A673 (cell line): Measurements from ENCODE around the gene IL19. TPM values are rescaled to one million over a fixed set of nuclear protein-coding genes. Genes with fewer than 3 reads are reported as not detected.

Experiments
- BruUV-seq: library from RNA; stranded (reverse); fragments of 400-500 nt; replicated peaks from 2 replicates; lab custom pipeline; 2021; lab: Mats Ljungman, UMichigan
- CTCF ChIA-PET: fragments of 300-600 bp; sonication (Branson Sonifier 250); formaldehyde crosslinking; loops from one replicate; lab custom pipeline; 2022; ENCODE audit warnings: antibody characterized with exemption; lab: Charles Lee
- POLR2A ChIA-PET: fragments of 300-600 bp; sonication (Branson Sonifier 250); formaldehyde crosslinking; loops from one replicate; lab custom pipeline; 2022; ENCODE audit warnings: antibody characterized with exemption; ENCODE audit not compliant: low non-redundant PET; lab: Charles Lee
- DNase-seq: peaks from one replicate; pipeline ENCODE4 v3.0.0-alpha.2; 2015; ENCODE audit warnings: low spot score
- H3K27ac ChIP-seq: fragments of 200-600 bp; sonication (generic); 2 replicates; pipeline ENCODE4 v1.5.1; 2016; ENCODE audit warnings: mixed run types, low read depth, mild to moderate bottlenecking, mixed read lengths, antibody characterized with exemption, low read length; ENCODE audit not compliant: poor library complexity, severe bottlenecking
- H3K27me3 ChIP-seq: fragments of 200-600 bp; sonication (generic); replicated peaks from 2 replicates; pipeline ENCODE4 v1.6.1; 2017; ENCODE audit warnings: mixed run types, low read depth, mild to moderate bottlenecking, mixed read lengths, antibody characterized with exemption, low read length; ENCODE audit not compliant: insufficient read depth, poor library complexity
- H3K36me3 ChIP-seq: fragments of 200-600 bp; sonication (generic); 2 replicates; pipeline ENCODE4 v1.6.1; 2016; ENCODE audit warnings: mixed run types, mild to moderate bottlenecking, mixed read lengths, antibody characterized with exemption, low read length; ENCODE audit not compliant: insufficient read depth, poor library complexity, severe bottlenecking
- H3K4me1 ChIP-seq: fragments of 200-600 bp; sonication (generic); 2 replicates; pipeline ENCODE4 v1.6.1; 2017; ENCODE audit warnings: mixed run types, mild to moderate bottlenecking, mixed read lengths, antibody characterized with exemption, low read length; ENCODE audit not compliant: insufficient read depth, poor library complexity, severe bottlenecking
- H3K4me3 ChIP-seq: fragments of 200-600 bp; sonication (generic); 2 replicates; pipeline ENCODE4 v1.5.1; 2016; ENCODE audit warnings: low read depth, mixed run types, mild to moderate bottlenecking, mixed read lengths, low read length; ENCODE audit not compliant: poor library complexity, severe bottlenecking
- H3K9me3 ChIP-seq: fragments of 200-600 bp; sonication (generic); 2 replicates; pipeline ENCODE4 v1.6.1; 2016; ENCODE audit warnings: mixed run types, low read depth, mild to moderate bottlenecking, mixed read lengths, antibody characterized with exemption, low read length; ENCODE audit not compliant: poor library complexity, severe bottlenecking
- CTCF ChIP-seq: fragments of 300-800, 200-600 bp; sonication (generic); conservative IDR thresholded peaks from 2 replicates; pipeline ENCODE4 v1.5.1; 2017; ENCODE audit warnings: low read depth, mild to moderate bottlenecking, antibody characterized with exemption, low read length, moderate library complexity, mixed read lengths
- EZH2 ChIP-seq: fragments of 200-600 bp; sonication (generic); IDR thresholded peaks from 2 replicates; pipeline ENCODE4 v1.6.1; 2017; ENCODE audit warnings: borderline replicate concordance, low read depth, mild to moderate bottlenecking, mixed read lengths, antibody characterized with exemption, low read length; ENCODE audit not compliant: poor library complexity, severe bottlenecking
- intact Hi-C: fragments of 100-400 bp; cut with micrococcal nuclease; formaldehyde crosslinking; loops from one replicate; pipeline ENCODE4 v1.10.0; 2022; ENCODE audit not compliant: unreplicated experiment
- total RNA-seq: library from RNA; stranded (reverse); gene quantifications from 2 replicates; pipeline ENCODE4 v1.2.3, GENCODE V29; 2021

IL19 gene
- total RNA-seq, 1 experiment from 2014 or later: not detected

- Histone ChIP-seq H3K4me1 (no peaks in the 10 kb centered on the region), H3K4me3 (no peak overlapping the region), H3K27ac (no peak overlapping the region), H3K36me3 (no peaks in the 10 kb centered on the region), H3K27me3 (peaks cover 36% of the 10 kb centered on the region), H3K9me3 (peaks cover 10% of the 10 kb centered on the region)
- intact Hi-C loops: no loop called here
- ChIA-PET CTCF (no interaction called here), POLR2A (no interaction called here)
- TF ChIP-seq EZH2: no peak
- TF ChIP-seq CTCF: no peak
- BruUV-seq: no TSS peak
- DNase-seq: no peak
Measured at GRCh38 chr1:206854401-206855129, 84.0 kb downstream of the IL19 start.

- CTCF ChIA-PET: no interaction called here
- intact Hi-C loops: no loop called here
- TF ChIP-seq CTCF (no peak), EZH2 (no peak)
Measured at GRCh38 chr1:206855859-206856258, 85.3 kb downstream of the IL19 start.

GRCh38 chr1:206856674-206857464 lies 86.3 kb downstream of the IL19 start:
- POLR2A ChIA-PET: no interaction called here
- TF ChIP-seq CTCF: peak; percentile 46
- TF ChIP-seq EZH2: no peak
- H3K9me3 ChIP-seq: peaks cover 10% of the 10 kb centered on the region
- H3K4me3 ChIP-seq: no peak overlapping the region
- no peaks in the 10 kb centered on the region for H3K4me1 ChIP-seq
- no TSS peak for BruUV-seq
- peaks cover 33% of the 10 kb centered on the region for H3K27me3 ChIP-seq
- no peak overlapping the region for H3K27ac ChIP-seq
- CTCF ChIA-PET: no interaction called here
- H3K36me3 ChIP-seq: no peaks in the 10 kb centered on the region
- intact Hi-C loops: no loop called here
- peak; percentile 5 for DNase-seq

More at GRCh38 chr1:206855859-206856258, 85.3 kb downstream of the IL19 start:
- POLR2A ChIA-PET: no interaction called here
- H3K27ac ChIP-seq: no peak overlapping the region
- H3K9me3 ChIP-seq: peaks cover 10% of the 10 kb centered on the region
- H3K36me3 ChIP-seq: no peaks in the 10 kb centered on the region
- H3K27me3 ChIP-seq: peaks cover 33% of the 10 kb centered on the region
- H3K4me3 ChIP-seq: no peak overlapping the region
- no TSS peak for BruUV-seq
- DNase-seq: no peak
- H3K4me1 ChIP-seq: no peaks in the 10 kb centered on the region
